HG03280 (cell line): ENCODE measurements around the gene ELFN2.

Experiments
- ATAC-seq: cut with Tn5 transposase; IDR thresholded peaks from one replicate; pipeline ENCODE4 v1.9.1; 2021; ENCODE audit warnings: mild to moderate bottlenecking, moderate library complexity; ENCODE audit not compliant: unreplicated experiment

ELFN2 gene

GRCh38 chr22:37454857-37455686 lies 27.8 kb upstream of the ELFN2 start:
- ATAC-seq: no peak

GRCh38 chr22:37453696-37454095 lies 26.4 kb upstream of the ELFN2 start:
- ATAC-seq: no peak

- no peak for ATAC-seq
Observed at GRCh38 chr22:37451218-37451617, 23.9 kb upstream of the ELFN2 start.

- ATAC-seq: no peak
Observed at GRCh38 chr22:37449331-37450001, 22.2 kb upstream of the ELFN2 start.

- no peak for ATAC-seq
Observed at GRCh38 chr22:37448516-37449127, 21.3 kb upstream of the ELFN2 start.

- no peak for ATAC-seq
Observed at GRCh38 chr22:37445501-37445900, 18.2 kb upstream of the ELFN2 start.

GRCh38 chr22:37443977-37444376 lies 16.7 kb upstream of the ELFN2 start:
- ATAC-seq: no peak

- ATAC-seq: no peak
Observed at GRCh38 chr22:37443086-37443485, 15.8 kb upstream of the ELFN2 start.

GRCh38 chr22:37442537-37442936 lies 15.3 kb upstream of the ELFN2 start:
- ATAC-seq: no peak

GRCh38 chr22:37442135-37442534 lies 14.9 kb upstream of the ELFN2 start:
- no peak for ATAC-seq

GRCh38 chr22:37440875-37441274 lies 13.6 kb upstream of the ELFN2 start:
- no peak for ATAC-seq

- ATAC-seq: no peak
Observed at GRCh38 chr22:37439347-37439746, 12.1 kb upstream of the ELFN2 start.

- no peak for ATAC-seq
Observed at GRCh38 chr22:37435970-37436603, 8.8 kb upstream of the ELFN2 start.

- ATAC-seq: no peak
Observed at GRCh38 chr22:37433786-37434185, 6.5 kb upstream of the ELFN2 start.

- ATAC-seq: no peak
Observed at GRCh38 chr22:37432708-37433054, 5.4 kb upstream of the ELFN2 start.

- no peak for ATAC-seq
Observed at GRCh38 chr22:37431801-37432707, 4.8 kb upstream of the ELFN2 start.

- ATAC-seq: no peak
Observed at GRCh38 chr22:37431366-37431765, 4.1 kb upstream of the ELFN2 start.

- ATAC-seq: no peak
Observed at GRCh38 chr22:37430941-37431340, 3.7 kb upstream of the ELFN2 start.

GRCh38 chr22:37428649-37429586 lies 1.6 kb upstream of the ELFN2 start:
- no peak for ATAC-seq
